ENCODE measurements around the gene GABRB1.

Gene GABRB1

GRCh38 chr4:47210828-47211227 is 179.5 kb downstream of the GABRB1 start:
- no peak for DNase-seq (ENCODE audit: low read depth in 2 of 2)

GRCh38 chr4:47213106-47213505 is 181.7 kb downstream of the GABRB1 start:
- no peak for DNase-seq (ENCODE audit: low read depth in 2 of 2)

GRCh38 chr4:47213539-47213938 is 182.2 kb downstream of the GABRB1 start:
- no peak for DNase-seq (ENCODE audit: low read depth in 2 of 2)

- no peak for DNase-seq (ENCODE audit: low read depth in 2 of 2)
These were observed 182.6 kb downstream of the GABRB1 start for GRCh38 chr4:47213971-47214370.

- DNase-seq (ENCODE audit: low read depth in 2 of 2): no peak
These were observed 184.4 kb downstream of the GABRB1 start for GRCh38 chr4:47215759-47216158.

GRCh38 chr4:47217291-47217690 is 185.9 kb downstream of the GABRB1 start:
- no peak for DNase-seq (ENCODE audit: low read depth in 2 of 2)

- DNase-seq (ENCODE audit: low read depth in 2 of 2): no peak
These were observed 186.5 kb downstream of the GABRB1 start for GRCh38 chr4:47217884-47218283.

- no peak for DNase-seq (ENCODE audit: low read depth in 2 of 2)
These were observed 187.3 kb downstream of the GABRB1 start for GRCh38 chr4:47218631-47219030.

- no peak for DNase-seq (ENCODE audit: low read depth in 2 of 2)
These were observed 188.2 kb downstream of the GABRB1 start for GRCh38 chr4:47219586-47219985.

GRCh38 chr4:47221721-47222120 is 190.4 kb downstream of the GABRB1 start:
- no peak for DNase-seq (ENCODE audit: low read depth in 2 of 2)

GRCh38 chr4:47222276-47222675 is 190.9 kb downstream of the GABRB1 start:
- DNase-seq (ENCODE audit: low read depth in 2 of 2): no peak

GRCh38 chr4:47224361-47224760 is 193.0 kb downstream of the GABRB1 start:
- no peak for DNase-seq (ENCODE audit: low read depth in 2 of 2)

- DNase-seq (ENCODE audit: low read depth in 2 of 2): no peak
These were observed 204.4 kb downstream of the GABRB1 start for GRCh38 chr4:47235721-47236120.

- DNase-seq (ENCODE audit: low read depth in 2 of 2): no peak
These were observed 207.3 kb downstream of the GABRB1 start for GRCh38 chr4:47238667-47239066.

- DNase-seq (ENCODE audit: low read depth in 2 of 2): no peak
These were observed 208.3 kb downstream of the GABRB1 start for GRCh38 chr4:47239649-47240048.

GRCh38 chr4:47251348-47252135 is 220.2 kb downstream of the GABRB1 start:
- no peak for DNase-seq (ENCODE audit: low read depth in 2 of 2)

- no peak for DNase-seq (ENCODE audit: low read depth in 2 of 2)
These were observed 232.4 kb downstream of the GABRB1 start for GRCh38 chr4:47263721-47264120.

GRCh38 chr4:47270201-47270888 is 239.0 kb downstream of the GABRB1 start:
- no peak for DNase-seq (ENCODE audit: low read depth in 2 of 2)

- no peak for DNase-seq (ENCODE audit: low read depth in 2 of 2)
These were observed 239.9 kb downstream of the GABRB1 start for GRCh38 chr4:47271291-47271690.

- no peak for DNase-seq (ENCODE audit: low read depth in 2 of 2)
These were observed 243.5 kb downstream of the GABRB1 start for GRCh38 chr4:47274901-47275300.

GRCh38 chr4:47275595-47275994 is 244.2 kb downstream of the GABRB1 start:
- DNase-seq (ENCODE audit: low read depth in 2 of 2): no peak

- DNase-seq (ENCODE audit: low read depth in 2 of 2): no peak
These were observed 247.3 kb downstream of the GABRB1 start for GRCh38 chr4:47278631-47279030.

- DNase-seq (ENCODE audit: low read depth in 2 of 2): no peak
These were observed 256.4 kb downstream of the GABRB1 start for GRCh38 chr4:47287735-47288134.
